GM15510 (cell line): ENCODE data around the gene RNF187.

ENCODE experiments used
- POLR2A ChIP-seq: IDR thresholded peaks from 3 replicates; pipeline ENCODE4 v1.6.1; 2011; ENCODE audit warnings: borderline replicate concordance; ENCODE audit not compliant: insufficient read length; ENCODE audit errors: extremely low read depth

Gene RNF187

DNA sequence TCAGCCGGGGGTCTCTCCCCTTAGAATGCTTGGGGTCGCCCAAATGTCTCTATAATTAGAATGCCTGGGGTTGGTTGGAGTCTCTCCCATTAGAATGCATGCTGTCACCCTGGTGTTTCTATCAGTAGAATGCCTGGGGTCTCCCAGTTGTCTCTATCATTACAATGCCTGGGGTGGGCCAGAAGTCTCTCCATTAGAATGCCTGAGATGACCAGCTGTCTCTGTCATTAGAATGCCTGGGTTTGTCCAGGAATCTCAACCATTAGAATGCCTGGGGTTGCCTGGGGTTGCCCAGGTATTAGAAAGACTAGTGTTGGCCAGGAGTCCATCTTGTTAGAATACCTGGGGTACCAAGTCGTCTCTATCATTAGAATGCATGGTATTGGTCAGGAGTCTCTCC lies 51.6 kb downstream of the RNF187 start:
- TF ChIP-seq POLR2A = no peak

DNA sequence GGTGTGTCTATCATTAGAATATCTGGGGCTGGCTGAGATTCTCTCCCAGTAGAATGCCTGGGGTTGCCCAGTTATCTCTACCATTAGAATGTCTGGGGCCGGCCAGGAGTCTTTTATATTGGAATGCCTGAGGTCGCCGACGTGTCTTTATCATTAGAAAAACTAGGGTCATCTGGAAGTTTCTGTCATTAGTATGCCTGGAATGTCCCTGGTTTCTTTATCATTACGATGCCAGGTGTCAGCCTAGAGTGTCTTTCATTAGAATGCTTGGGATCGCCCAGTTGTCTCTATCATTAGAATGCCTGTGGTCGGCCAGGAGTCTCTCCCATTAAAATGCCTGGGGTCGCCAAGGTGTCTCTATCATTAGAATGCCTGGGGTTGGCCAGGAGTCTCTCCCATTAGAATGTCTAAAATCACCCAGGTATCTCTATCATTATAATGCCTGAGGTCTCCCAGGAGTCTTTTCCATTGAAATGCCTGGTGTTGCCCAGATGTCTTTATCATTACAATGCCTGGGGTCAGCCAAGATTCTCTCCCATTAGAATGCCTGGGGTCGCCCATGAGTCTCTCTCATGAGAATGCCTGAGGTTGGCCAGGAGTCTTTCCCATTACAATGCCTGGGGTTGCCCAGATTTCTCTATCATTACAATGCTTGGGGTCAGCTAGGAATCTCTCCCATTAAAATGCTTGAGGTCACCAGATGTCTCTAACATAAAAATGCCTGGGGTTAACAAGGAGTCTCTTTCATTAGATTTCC lies 53.2 kb downstream of the RNF187 start:
- TF ChIP-seq POLR2A = no peak

DNA sequence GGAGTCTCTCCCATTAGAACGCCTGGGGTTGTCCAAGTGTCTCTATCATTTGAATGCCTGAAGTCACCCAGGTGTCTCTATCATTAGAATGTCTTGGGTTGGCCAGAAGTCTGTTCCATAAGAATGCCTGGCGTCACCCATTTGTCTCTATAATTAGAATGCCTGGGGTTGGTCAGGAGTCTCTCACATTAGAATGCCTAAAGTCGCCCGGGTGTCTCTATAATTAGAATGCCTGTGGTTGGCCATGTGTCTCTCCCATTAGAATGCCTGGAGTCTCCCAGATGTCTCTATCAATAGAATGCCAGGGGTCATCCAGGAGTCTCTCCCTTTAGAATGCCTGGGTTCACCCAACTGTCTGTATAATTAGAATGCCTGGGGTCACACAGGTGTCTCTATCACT lies 54.5 kb downstream of the RNF187 start:
- no peak for TF ChIP-seq POLR2A

DNA sequence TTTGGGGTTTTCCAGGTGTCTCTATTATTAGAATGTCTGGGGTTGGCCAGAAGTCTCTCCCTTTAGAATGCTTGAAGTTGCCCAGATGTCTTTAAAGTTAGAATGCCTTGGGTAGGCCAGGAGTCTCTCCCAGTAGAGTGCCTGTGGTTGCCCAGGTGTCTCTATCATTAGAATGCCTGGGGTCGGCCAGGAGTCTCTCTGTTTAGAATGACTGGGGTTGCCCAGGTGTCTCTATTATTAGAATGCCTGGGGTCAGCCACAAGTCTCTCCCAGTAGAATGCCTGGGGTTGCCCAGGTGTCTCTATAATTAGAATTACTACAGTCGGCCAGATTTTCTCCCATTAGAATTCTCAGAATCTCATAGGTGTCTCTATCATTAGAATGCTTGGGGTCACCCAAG lies 55.2 kb downstream of the RNF187 start:
- TF ChIP-seq POLR2A = no peak

DNA sequence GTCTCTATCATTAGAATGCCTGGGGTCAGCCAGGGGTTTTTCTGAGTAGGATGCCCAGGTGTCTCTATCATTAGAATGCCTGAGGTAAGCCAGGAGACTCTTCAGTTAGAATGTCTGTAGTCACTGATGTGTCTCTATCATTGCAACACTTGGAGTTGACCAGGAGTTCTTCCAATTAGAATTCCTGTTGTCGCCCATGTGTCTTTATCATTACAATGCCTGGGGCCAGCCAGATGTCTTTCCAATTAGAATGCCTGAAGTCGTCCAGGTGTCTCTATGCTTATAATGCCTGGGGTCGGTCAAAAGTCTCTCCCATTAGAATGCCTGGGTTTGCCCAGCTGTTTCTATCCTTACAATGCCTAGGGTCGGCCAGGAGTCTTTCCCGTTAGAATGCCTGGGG lies 55.8 kb downstream of the RNF187 start:
- no peak for TF ChIP-seq POLR2A

DNA sequence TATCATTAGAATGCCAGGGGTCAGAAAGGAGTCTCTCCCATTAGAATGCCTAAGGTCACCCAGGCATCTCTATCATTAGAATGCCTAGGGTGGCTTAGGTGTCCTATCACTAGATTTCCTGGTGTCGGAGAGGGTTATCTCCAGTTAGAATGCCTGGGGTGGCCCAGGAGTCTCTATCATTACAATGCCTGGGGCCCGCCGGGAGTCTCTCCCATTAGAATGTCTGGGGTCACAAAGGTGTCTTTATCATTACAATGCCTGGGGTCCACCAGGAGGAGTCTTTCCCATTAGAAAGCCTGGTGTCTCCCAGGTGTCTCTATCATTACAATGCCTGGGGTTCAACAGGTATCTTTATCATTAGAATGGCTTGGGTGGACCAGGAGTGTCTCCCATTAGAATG lies 56.2 kb downstream of the RNF187 start:
- TF ChIP-seq POLR2A = no peak

DNA sequence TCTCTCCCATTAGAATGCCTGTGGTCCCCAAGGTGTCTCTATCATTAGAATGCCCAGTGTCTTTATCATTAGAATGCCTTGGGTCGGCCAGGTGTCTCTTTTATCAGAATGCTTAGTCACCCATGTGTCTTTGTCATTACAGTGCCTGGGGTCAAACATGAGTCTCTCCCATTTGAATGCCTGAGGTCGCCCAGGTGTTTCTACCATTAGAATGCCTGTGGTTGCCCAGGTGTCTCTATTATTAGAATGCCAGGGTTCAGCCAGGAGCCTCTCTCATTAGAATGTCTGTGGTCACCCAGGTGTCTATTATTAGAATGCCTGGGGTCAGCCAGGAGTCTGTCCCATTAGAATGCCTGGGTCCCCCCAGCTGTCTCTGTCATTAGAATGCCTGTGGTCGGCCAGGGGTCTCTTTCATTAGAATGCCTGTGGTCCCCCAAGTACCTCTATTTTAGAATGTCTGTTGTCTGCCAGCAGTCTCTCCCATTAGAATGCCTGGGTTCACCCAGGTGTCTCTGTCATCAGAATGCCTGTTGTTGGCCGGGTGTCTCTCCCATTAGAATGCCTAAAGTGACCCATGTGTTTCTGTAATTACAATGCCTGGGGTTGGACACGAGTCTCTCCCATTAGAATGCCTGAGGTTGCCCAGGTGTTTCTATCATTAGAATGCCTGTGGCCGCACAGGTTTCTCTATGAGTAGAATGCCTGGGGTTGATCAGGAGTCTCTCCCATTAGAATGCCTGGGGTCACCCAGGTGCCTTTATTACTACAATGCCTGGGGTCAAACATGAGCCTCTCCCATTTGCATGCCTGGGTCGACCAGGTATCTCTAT lies 57.1 kb downstream of the RNF187 start:
- TF ChIP-seq POLR2A = no peak

DNA sequence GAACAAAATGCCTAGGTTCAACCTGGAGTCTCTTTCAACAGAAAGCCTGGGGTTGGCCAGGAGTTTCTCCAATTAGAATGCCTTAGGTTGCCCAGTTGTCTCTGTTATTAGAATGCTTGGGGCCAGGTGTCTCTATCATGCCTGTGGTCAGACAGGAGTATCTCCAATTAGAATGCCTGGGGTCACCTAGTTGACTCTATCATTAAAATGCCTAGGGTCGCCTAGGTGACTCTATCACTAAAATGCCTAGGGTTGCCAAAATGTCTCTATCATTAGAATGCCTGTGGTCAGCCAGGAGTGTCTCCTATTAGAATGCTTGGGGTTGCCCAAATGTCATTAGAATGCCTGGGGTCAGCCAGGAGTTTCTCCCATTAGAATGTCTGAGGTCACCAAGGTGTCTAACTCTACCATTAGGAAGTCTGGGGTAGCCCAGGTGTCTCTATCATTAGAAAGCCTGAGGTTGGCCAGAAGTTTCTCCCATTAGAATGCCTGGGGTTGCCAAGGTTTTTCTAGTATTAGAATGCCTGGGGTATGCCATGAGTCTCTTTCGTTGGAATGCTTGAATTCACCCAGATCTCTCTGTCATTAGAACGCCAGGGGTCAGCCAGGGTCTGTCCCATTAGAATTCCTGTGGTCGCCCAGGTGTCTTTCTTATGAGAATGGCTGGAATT lies 57.9 kb downstream of the RNF187 start:
- TF ChIP-seq POLR2A = no peak
